DND-41 (cell line): Measurements from ENCODE around the gene PRR5L.

ENCODE experiments used
- ATAC-seq: fragments of 200-7000 bp; cut with Tn5 transposase; 3 replicates; pipeline ENCODE4 v1.9.1; 2021; ENCODE audit warnings: low read depth; ENCODE audit not compliant: insufficient read depth
- DNase-seq: peaks from one replicate; pipeline ENCODE4 v3.0.0-alpha.2; 2020
- H2AFZ ChIP-seq: 2 replicates; pipeline ENCODE4 v1.6.0; 2012; ENCODE audit warnings: low read depth, low read length
- H3K27ac ChIP-seq: 2 replicates; pipeline ENCODE4 v1.5.1; 2012; ENCODE audit warnings: low read length, inconsistent platforms
- H3K27me3 ChIP-seq: fragments of 200-600 bp; sonication (generic); 2 replicates; pipeline ENCODE4 v1.6.0; 2012; ENCODE audit warnings: low read length, mild to moderate bottlenecking, inconsistent platforms; ENCODE audit not compliant: insufficient read depth, poor library complexity
- H3K36me3 ChIP-seq: 2 replicates; pipeline ENCODE4 v1.5.1; 2012; ENCODE audit warnings: low read length, inconsistent platforms; ENCODE audit not compliant: insufficient read depth
- H3K4me1 ChIP-seq: 2 replicates; pipeline ENCODE4 v1.5.1; 2012; ENCODE audit warnings: mild to moderate bottlenecking, low read length; ENCODE audit not compliant: insufficient read depth
- H3K4me2 ChIP-seq: 2 replicates; pipeline ENCODE4 v1.6.0; 2012; ENCODE audit warnings: mild to moderate bottlenecking, moderate library complexity, low read length, inconsistent platforms; ENCODE audit not compliant: insufficient read depth
- H3K4me3 ChIP-seq, 2 experiments: fragments of 200-600 bp in 1 of 2; shearing (Covaris generic) in 1 of 2; 2 replicates each; pipeline ENCODE4 v1.5.1; 2012 to 2016; ENCODE audit warnings: inconsistent platforms in 2 of 2, low read length in 2 of 2, mild to moderate bottlenecking in 2 of 2, low read depth in 1 of 2, moderate library complexity in 1 of 2
- H3K79me2 ChIP-seq: 2 replicates; pipeline ENCODE4 v1.6.0; 2012; ENCODE audit warnings: low read length, inconsistent platforms; ENCODE audit not compliant: insufficient read depth
- H3K9ac ChIP-seq: 2 replicates; pipeline ENCODE4 v1.6.0; 2012; ENCODE audit warnings: low read depth, mild to moderate bottlenecking, inconsistent platforms, low read length, moderate library complexity
- H3K9me3 ChIP-seq: 2 replicates; pipeline ENCODE4 v1.5.1; 2012; ENCODE audit warnings: low read length, moderate library complexity, mild to moderate bottlenecking, inconsistent platforms; ENCODE audit not compliant: insufficient read depth, severe bottlenecking
- H4K20me1 ChIP-seq: 2 replicates; pipeline ENCODE4 v1.6.0; 2012; ENCODE audit warnings: low read length; ENCODE audit not compliant: insufficient read depth
- CTCF ChIP-seq: IDR thresholded peaks from 2 replicates; pipeline ENCODE4 v1.5.1; 2012; ENCODE audit warnings: borderline replicate concordance, low read length, moderate library complexity, mild to moderate bottlenecking; ENCODE audit not compliant: poor library complexity, severe bottlenecking; ENCODE audit errors: extremely low read depth
- EZH2 ChIP-seq: IDR thresholded peaks from 3 replicates; pipeline ENCODE4 v1.6.1; 2012; ENCODE audit warnings: borderline replicate concordance, low read depth, mild to moderate bottlenecking, moderate library complexity, low read length, inconsistent platforms; ENCODE audit not compliant: severe bottlenecking

Gene PRR5L

GRCh38 chr11:36390963-36391471 is 94.9 kb downstream of the PRR5L start:
- no peaks in the 10 kb centered on the region for H4K20me1 ChIP-seq
- H3K27me3 ChIP-seq: peaks cover 12% of the 10 kb centered on the region
- no peak overlapping the region for H2AFZ ChIP-seq
- no peak overlapping the region for H3K4me3 ChIP-seq
- ATAC-seq (no peak), DNase-seq (no peak)
- no peak overlapping the region for H3K4me2 ChIP-seq
- TF ChIP-seq EZH2: no peak
- no peak for TF ChIP-seq CTCF
- no peak overlapping the region for H3K27ac ChIP-seq
- H3K9me3 ChIP-seq: no peaks in the 10 kb centered on the region
- no peaks in the 10 kb centered on the region for H3K79me2 ChIP-seq
- no peaks in the 10 kb centered on the region for H3K36me3 ChIP-seq
- no peak overlapping the region for H3K9ac ChIP-seq
- 0 out of 2 replicates have a peak, but pooled peaks cover 3% of the 10 kb centered on the region for H3K4me1 ChIP-seq

DNA sequence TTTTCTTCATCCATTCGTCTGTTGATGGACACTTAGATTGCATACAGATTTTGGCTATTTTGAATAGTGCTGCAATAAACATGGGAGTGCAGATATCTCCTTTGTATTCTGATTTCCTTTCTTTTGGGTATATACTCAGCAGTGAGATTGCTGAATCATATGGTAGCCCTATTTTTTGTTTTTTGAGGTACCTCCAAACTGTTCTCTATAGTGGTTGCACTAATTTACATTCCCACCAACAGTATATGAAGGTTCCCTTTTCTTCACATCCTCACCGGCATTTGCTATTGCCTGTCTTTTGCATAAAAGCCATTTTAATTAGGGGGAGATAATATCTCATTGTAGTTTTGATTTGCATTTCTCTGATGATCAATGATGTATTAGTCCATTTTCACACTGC is 96.1 kb downstream of the PRR5L start:
- no peak overlapping the region for H3K4me3 ChIP-seq
- H3K4me1 ChIP-seq: 0 out of 2 replicates have a peak, but pooled peaks cover 3% of the 10 kb centered on the region
- no peaks in the 10 kb centered on the region for H4K20me1 ChIP-seq
- H3K27me3 ChIP-seq: peaks cover 16% of the 10 kb centered on the region
- H3K27ac ChIP-seq: no peak overlapping the region
- TF ChIP-seq CTCF (no peak), EZH2 (no peak)
- no peaks in the 10 kb centered on the region for H3K9me3 ChIP-seq
- H2AFZ ChIP-seq: no peak overlapping the region
- no peaks in the 10 kb centered on the region for H3K79me2 ChIP-seq
- ATAC-seq (no peak), DNase-seq (no peak)
- H3K36me3 ChIP-seq: no peaks in the 10 kb centered on the region
- no peak overlapping the region for H3K9ac ChIP-seq
- no peak overlapping the region for H3K4me2 ChIP-seq

DNA sequence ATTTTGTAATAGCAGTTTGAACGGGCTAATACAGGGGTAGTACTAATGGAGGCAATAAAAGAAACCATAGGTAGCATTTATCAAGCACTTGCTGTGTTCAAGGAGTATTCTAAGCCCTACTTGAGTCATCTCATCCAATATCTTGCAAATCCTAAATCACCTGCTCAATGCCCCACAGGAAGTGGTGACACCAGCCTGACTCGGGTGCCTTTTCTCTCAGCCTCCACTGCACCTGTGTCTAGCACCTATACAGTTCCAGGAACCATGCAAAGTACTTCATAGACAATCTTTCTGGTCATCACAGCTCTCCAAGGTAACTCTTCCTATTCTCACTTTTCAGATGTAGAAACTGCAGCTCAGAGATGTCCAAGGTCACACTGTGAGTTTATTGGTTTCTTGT is 98.0 kb downstream of the PRR5L start:
- TF ChIP-seq EZH2: no peak
- TF ChIP-seq CTCF: no peak
- peaks cover 16% of the 10 kb centered on the region for H3K27me3 ChIP-seq
- H3K4me1 ChIP-seq: 0 out of 2 replicates have a peak, but pooled peaks cover 3% of the 10 kb centered on the region
- no peaks in the 10 kb centered on the region for H3K79me2 ChIP-seq
- no peak overlapping the region for H2AFZ ChIP-seq
- no peaks in the 10 kb centered on the region for H3K9me3 ChIP-seq
- DNase-seq (peak; percentile 20), ATAC-seq (peak; percentile 62)
- H3K9ac ChIP-seq: no peak overlapping the region
- H3K27ac ChIP-seq: no peak overlapping the region
- no peaks in the 10 kb centered on the region for H3K36me3 ChIP-seq
- no peak overlapping the region for H3K4me2 ChIP-seq
- H4K20me1 ChIP-seq: no peaks in the 10 kb centered on the region
- H3K4me3 ChIP-seq: no peak overlapping the region

DNA sequence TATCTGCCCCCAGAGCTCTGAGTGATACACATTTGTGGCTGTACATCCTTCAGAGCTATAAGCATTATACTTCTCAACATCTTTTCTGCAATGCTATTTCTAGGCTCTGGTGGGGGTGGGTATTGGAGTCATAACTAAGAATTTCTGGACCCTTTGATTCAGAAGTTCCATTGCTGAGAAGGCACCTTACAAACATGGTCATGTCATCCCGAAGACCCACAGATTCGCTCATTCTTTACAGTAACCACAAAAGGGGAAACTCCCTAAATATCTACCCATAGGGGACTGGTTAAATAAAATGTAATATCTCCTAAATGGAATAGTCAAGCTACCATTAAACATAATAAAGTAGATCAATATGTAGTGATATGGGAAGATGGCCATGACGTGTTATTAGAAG is 98.8 kb downstream of the PRR5L start:
- no peak for DNase-seq
- H3K4me2 ChIP-seq: no peak overlapping the region
- peaks cover 18% of the 10 kb centered on the region for H3K27me3 ChIP-seq
- no peaks in the 10 kb centered on the region for H3K36me3 ChIP-seq
- H3K9ac ChIP-seq: no peak overlapping the region
- no peak overlapping the region for H3K27ac ChIP-seq
- H2AFZ ChIP-seq: no peak overlapping the region
- TF ChIP-seq CTCF (no peak), EZH2 (no peak)
- no peaks in the 10 kb centered on the region for H4K20me1 ChIP-seq
- no peak overlapping the region for H3K4me3 ChIP-seq
- no peak for ATAC-seq
- H3K4me1 ChIP-seq: 0 out of 2 replicates have a peak, but pooled peaks cover 3% of the 10 kb centered on the region
- no peaks in the 10 kb centered on the region for H3K79me2 ChIP-seq
- no peaks in the 10 kb centered on the region for H3K9me3 ChIP-seq
